Mesendoderm (in vitro differentiated cells): ENCODE measurements around the gene TFAP2A.
A peak's percentile ranks its signal among the peaks of the same experiment; 100 is the strongest.

ENCODE experiments used
- DNase-seq: peaks from one replicate; pipeline ENCODE4 v3.0.0; 2013
- H2AK5ac ChIP-seq: 2 replicates; pipeline ENCODE4 v1.6.1; 2013; ENCODE audit warnings: low read length, inconsistent platforms
- H2BK120ac ChIP-seq: 2 replicates; pipeline ENCODE4 v1.6.1; 2013; ENCODE audit warnings: low read depth, mild to moderate bottlenecking, low read length, moderate library complexity, mixed read lengths
- H2BK15ac ChIP-seq: replicated peaks from 2 replicates; pipeline ENCODE4 v1.6.1; 2013; ENCODE audit warnings: low read depth, mild to moderate bottlenecking, moderate library complexity
- H2BK5ac ChIP-seq: 2 replicates; pipeline ENCODE4 v1.6.1; 2013; ENCODE audit warnings: low read length, inconsistent platforms
- H3K18ac ChIP-seq: 2 replicates; pipeline ENCODE4 v1.6.1; 2013; ENCODE audit warnings: mild to moderate bottlenecking, low read length, mixed read lengths
- H3K23ac ChIP-seq: one replicate; pipeline ENCODE4 v1.6.1; 2013; ENCODE audit warnings: low read length
- H3K27ac ChIP-seq: 2 replicates; pipeline ENCODE4 v1.5.1; 2013; ENCODE audit warnings: low read depth, mild to moderate bottlenecking, inconsistent platforms, low read length, moderate library complexity
- H3K27me3 ChIP-seq: 2 replicates; pipeline ENCODE4 v1.6.1; 2013; ENCODE audit warnings: low read length, control low read depth, mild to moderate bottlenecking, inconsistent platforms; ENCODE audit not compliant: insufficient read depth, poor library complexity
- H3K36me3 ChIP-seq: 2 replicates; pipeline ENCODE4 v1.6.1; 2013; ENCODE audit warnings: low read length, inconsistent platforms; ENCODE audit not compliant: control insufficient read depth, insufficient read depth
- H3K4ac ChIP-seq: one replicate; pipeline ENCODE4 v1.6.1; 2013; ENCODE audit warnings: low read depth, mild to moderate bottlenecking, low read length, moderate library complexity
- H3K4me1 ChIP-seq: 2 replicates; pipeline ENCODE4 v1.6.1; 2013; ENCODE audit warnings: low read depth, low read length, inconsistent platforms; ENCODE audit not compliant: control insufficient read depth
- H3K4me2 ChIP-seq: 2 replicates; pipeline ENCODE4 v1.6.1; 2013; ENCODE audit warnings: low read length
- H3K4me3 ChIP-seq: 2 replicates; pipeline ENCODE4 v1.5.1; 2013; ENCODE audit warnings: mild to moderate bottlenecking, low read length
- H3K56ac ChIP-seq: one replicate; pipeline ENCODE4 v1.6.1; 2013; ENCODE audit warnings: low read length
- H3K79me1 ChIP-seq: 2 replicates; pipeline ENCODE4 v1.6.1; 2013; ENCODE audit warnings: low read length, inconsistent platforms
- H3K79me2 ChIP-seq: 2 replicates; pipeline ENCODE4 v1.6.1; 2013; ENCODE audit warnings: mild to moderate bottlenecking, low read length; ENCODE audit not compliant: control insufficient read depth, insufficient read depth
- H3K9ac ChIP-seq: 2 replicates; pipeline ENCODE4 v1.6.1; 2013; ENCODE audit warnings: low read length, inconsistent platforms
- H4K5ac ChIP-seq: one replicate; pipeline ENCODE4 v1.6.1; 2013; ENCODE audit warnings: low read length
- H4K8ac ChIP-seq: one replicate; pipeline ENCODE4 v1.6.1; 2013; ENCODE audit warnings: low read depth, mild to moderate bottlenecking, control low read depth, low read length, moderate library complexity
- WGBS: extraction: QIAGEN DNeasy Blood & Tissue Kit; methylation state at CpG from one replicate; pipeline ENCODE4 v1.1.7; 2013; ENCODE audit warnings: low lambda C conversion rate, missing lambda C conversion rate; ENCODE audit not compliant: insufficient coverage; ENCODE audit errors: extremely low coverage; 5-methylcytosine and 5-hydroxymethylcytosine counted together

TFAP2A gene

DNA sequence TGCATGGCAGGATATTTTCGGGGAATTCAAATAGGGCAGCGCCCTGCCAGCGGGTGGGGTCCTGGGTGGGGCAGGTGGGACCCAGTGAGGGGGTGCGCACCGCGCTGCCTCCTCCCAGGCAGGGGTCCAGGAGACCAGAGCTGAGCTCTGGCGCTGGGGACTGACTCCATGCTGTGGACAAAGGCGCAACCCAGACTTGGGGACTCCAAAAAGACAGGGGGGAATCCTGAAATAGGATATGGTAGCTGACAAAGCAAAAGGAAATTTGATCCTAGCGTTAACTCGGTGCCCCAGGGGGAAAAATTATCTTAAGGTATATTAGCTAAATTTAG is 23.6 kb downstream of the TFAP2A start:
- H3K4me3 ChIP-seq = no peak overlapping the region
- no peak overlapping the region for H2BK120ac ChIP-seq
- no peak overlapping the region for H2BK15ac ChIP-seq
- H3K79me1 ChIP-seq = no peaks in the 10 kb centered on the region
- no peaks in the 10 kb centered on the region for H3K79me2 ChIP-seq
- H3K4me1 ChIP-seq = peaks cover 10% of the 10 kb centered on the region
- H2BK5ac ChIP-seq = no peak overlapping the region
- H3K36me3 ChIP-seq = no peaks in the 10 kb centered on the region
- no peak overlapping the region for H2AK5ac ChIP-seq
- H3K23ac ChIP-seq = no peak overlapping the region
- no peak overlapping the region for H4K5ac ChIP-seq
- DNase-seq = no peak
- H3K56ac ChIP-seq = peak overlapping the region; percentile 85
- peak overlapping the region; percentile 16 for H3K9ac ChIP-seq
- peak overlapping the region; percentile 67 for H3K4me2 ChIP-seq
- H4K8ac ChIP-seq = no peak overlapping the region
- no peak overlapping the region for H3K4ac ChIP-seq
- H3K18ac ChIP-seq = peak overlapping the region; percentile 57
- H3K27me3 ChIP-seq = peaks cover 45% of the 10 kb centered on the region
- no peak overlapping the region for H3K27ac ChIP-seq
- WGBS = no CpG with 5 or more reads among the region's 10 CpGs

DNA sequence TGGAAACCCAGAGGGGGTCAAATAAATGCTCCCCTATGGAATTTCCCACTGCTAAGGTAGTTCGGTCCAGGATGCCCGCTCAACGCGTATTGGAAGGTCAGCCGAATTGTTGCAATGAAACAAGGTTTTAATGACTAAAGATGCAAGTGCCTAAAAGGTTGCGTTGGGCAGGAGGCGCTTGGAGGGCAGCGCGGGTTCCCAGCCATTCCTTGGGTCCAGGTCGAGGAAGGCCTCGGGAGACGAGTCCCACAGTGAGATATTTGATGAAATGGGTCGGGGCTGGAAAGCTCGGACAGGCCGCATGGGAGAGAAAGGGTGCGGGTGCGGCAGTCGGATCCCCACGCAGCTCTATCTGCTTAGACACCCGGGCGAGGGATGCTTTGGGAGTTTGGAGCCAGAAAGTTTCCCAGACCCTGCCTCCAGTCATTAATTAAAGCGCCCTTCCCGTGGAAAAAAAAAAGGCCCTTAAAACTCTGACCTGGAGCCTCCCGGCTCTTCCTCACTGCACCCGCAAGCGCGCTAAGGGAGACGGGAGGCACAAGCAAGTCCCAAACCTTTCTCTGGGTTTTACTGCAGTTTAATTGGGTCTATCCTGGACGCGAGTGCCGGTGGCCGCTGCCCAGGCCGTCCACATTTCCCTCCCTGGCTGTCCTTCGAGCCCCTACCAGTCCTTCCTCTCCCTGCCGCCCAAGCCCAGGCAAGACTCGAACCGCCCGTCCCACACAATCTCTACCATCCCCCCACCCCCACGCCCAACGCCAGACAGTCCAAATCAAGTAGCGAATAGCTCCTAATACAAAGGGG is 24.2 kb downstream of the TFAP2A start:
- Histone ChIP-seq H3K36me3 (no peaks in the 10 kb centered on the region), H2AK5ac (no peak overlapping the region), H3K4me2 (peak overlapping the region; percentile 67), H2BK15ac (no peak overlapping the region), H3K9ac (peak overlapping the region; percentile 57), H4K5ac (no peak overlapping the region), H3K79me2 (no peaks in the 10 kb centered on the region), H3K18ac (peak overlapping the region; percentile 57), H2BK120ac (no peak overlapping the region), H3K27ac (no peak overlapping the region), H3K27me3 (peaks cover 45% of the 10 kb centered on the region), H3K56ac (peak overlapping the region; percentile 85), H3K4ac (peak overlapping the region; percentile 2), H2BK5ac (no peak overlapping the region), H3K23ac (no peak overlapping the region), H4K8ac (no peak overlapping the region), H3K79me1 (no peaks in the 10 kb centered on the region), H3K4me3 (no peak overlapping the region), H3K4me1 (peaks cover 9% of the 10 kb centered on the region)
- DNase-seq = no peak
- WGBS = no CpG with 5 or more reads among the region's 41 CpGs

DNA sequence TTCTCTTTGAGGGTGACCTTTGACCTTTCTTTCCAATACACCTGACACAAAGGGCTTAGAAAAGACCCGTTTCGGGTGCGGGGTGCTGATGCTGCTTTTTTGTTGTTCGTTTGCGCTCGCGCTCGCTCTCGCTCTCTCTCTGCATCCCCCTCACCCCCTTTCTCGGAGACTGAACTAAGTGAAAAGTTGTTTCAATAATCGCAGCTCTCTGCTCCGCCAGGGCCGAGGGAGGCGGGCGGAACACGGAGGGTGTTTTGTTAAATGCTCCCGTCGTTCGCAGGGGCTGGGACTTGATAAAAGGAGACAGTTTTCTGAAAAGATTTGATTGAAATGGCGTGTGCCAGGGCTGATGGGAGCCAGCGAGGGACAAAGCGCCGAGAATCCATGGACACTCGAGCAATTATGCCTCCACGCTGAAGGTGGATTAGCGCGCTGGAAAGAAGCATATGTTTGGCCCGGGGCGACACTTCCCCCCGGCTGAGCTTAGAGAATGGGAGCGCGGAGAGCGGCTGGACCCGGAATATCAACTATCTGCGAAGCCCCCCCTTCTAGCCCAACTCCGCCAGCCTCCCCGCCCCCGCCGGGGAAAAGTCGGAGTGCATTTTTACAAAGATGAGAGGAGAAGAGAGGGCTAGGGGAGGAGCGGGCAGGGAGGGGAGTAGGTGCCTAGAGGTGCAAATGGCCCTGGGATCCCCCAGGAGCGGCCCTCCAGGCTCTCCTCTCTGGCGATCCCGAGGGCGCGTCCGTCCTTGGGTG is 25.0 kb downstream of the TFAP2A start:
- DNase-seq = no peak
- H3K4ac ChIP-seq = no peak overlapping the region
- H3K23ac ChIP-seq = no peak overlapping the region
- H4K8ac ChIP-seq = no peak overlapping the region
- H2BK15ac ChIP-seq = no peak overlapping the region
- H2BK5ac ChIP-seq = no peak overlapping the region
- H3K79me2 ChIP-seq = no peaks in the 10 kb centered on the region
- no peaks in the 10 kb centered on the region for H3K36me3 ChIP-seq
- no peak overlapping the region for H4K5ac ChIP-seq
- H3K79me1 ChIP-seq = no peaks in the 10 kb centered on the region
- no peak overlapping the region for H2AK5ac ChIP-seq
- H3K18ac ChIP-seq = peak overlapping the region; percentile 1
- H3K27me3 ChIP-seq = peaks cover 47% of the 10 kb centered on the region
- no peak overlapping the region for H2BK120ac ChIP-seq
- no peak overlapping the region for H3K27ac ChIP-seq
- no CpG with 5 or more reads among the region's 47 CpGs for WGBS
- peak overlapping the region; percentile 67 for H3K4me2 ChIP-seq
- peaks cover 7% of the 10 kb centered on the region for H3K4me1 ChIP-seq
- H3K9ac ChIP-seq = peak overlapping the region; percentile 26
- H3K56ac ChIP-seq = peak overlapping the region; percentile 85
- no peak overlapping the region for H3K4me3 ChIP-seq

DNA sequence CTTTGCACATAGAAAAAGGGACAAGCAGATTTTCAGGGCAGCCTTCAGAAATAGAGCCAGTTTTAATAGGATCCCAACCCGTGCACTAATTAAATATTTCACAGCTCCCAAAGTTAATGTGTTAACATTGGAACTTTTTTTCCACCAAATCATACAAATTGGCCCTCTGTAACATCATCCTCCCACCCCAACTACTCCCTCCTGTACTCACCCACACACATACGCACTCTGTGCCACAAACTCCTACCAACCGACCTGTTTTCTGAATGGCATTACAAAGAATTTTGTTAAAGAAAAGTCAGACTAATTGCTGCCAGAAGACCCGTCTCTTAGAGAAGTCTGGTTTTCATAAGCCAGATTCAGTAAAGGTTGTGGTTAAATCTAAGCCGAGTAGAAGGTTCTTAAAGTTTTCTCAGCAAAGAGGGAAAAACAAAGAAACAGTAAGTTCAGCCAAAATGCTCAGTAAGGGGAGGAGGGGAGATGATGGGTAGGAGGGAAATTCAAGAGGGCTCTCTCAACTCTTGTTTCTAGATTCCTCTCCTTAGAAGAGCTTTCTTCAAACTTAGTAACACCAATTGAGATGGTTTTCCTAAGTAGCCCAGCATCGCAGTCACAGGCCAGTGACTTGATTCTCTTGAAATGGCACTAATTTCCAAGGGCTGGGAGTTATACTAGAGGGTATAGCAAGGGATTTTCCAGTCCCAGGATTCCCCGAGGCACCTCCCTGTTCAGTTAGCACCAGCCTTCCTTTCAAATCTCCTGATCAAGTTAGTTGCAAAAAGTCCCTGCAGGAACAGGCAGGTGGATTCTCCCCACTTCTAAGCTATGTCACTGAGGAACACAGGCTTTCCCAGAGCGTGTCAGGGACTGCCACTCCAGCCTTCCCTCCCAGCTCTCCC is 27.9 kb downstream of the TFAP2A start:
- Histone ChIP-seq H2BK5ac (no peak overlapping the region), H4K5ac (no peak overlapping the region), H2AK5ac (no peak overlapping the region), H3K4me2 (no peak overlapping the region), H3K27me3 (peaks cover 63% of the 10 kb centered on the region), H3K9ac (no peak overlapping the region), H3K27ac (no peak overlapping the region), H4K8ac (no peak overlapping the region), H3K36me3 (no peaks in the 10 kb centered on the region), H3K23ac (no peak overlapping the region), H2BK15ac (no peak overlapping the region), H3K79me1 (no peaks in the 10 kb centered on the region), H3K18ac (no peak overlapping the region), H3K4ac (no peak overlapping the region), H3K79me2 (no peaks in the 10 kb centered on the region), H2BK120ac (no peak overlapping the region), H3K4me1 (peaks cover 1% of the 10 kb centered on the region), H3K4me3 (no peak overlapping the region), H3K56ac (no peak overlapping the region)
- no peak for DNase-seq
- no CpG with 5 or more reads among the region's 8 CpGs for WGBS

DNA sequence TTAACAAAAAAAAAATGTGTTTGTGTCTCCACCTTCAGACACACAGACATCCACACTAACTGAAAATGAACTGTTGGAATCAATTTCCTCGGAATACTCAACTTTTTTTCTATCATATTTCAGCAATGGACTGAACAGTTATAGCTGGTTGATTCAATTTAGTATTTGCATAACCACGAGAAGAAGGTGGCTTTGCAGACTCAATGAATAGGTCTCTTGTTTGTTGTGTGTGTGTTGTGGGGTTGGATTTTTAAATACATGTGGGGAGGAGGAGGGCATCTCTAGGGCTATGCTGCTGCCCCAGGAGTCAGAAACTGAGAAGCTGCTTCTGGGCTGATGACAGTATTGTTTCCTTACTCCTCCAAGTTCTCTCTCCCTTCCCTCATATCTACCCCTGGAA is 28.7 kb downstream of the TFAP2A start:
- Histone ChIP-seq H3K18ac (no peak overlapping the region), H3K36me3 (no peaks in the 10 kb centered on the region), H3K23ac (no peak overlapping the region), H2AK5ac (no peak overlapping the region), H4K8ac (no peak overlapping the region), H3K4ac (no peak overlapping the region), H3K56ac (no peak overlapping the region), H3K79me1 (no peaks in the 10 kb centered on the region), H2BK5ac (no peak overlapping the region), H3K4me2 (no peak overlapping the region), H2BK15ac (no peak overlapping the region), H4K5ac (no peak overlapping the region), H3K4me3 (no peak overlapping the region), H3K9ac (no peak overlapping the region), H3K27me3 (peaks cover 64% of the 10 kb centered on the region), H3K4me1 (no peaks in the 10 kb centered on the region), H3K79me2 (no peaks in the 10 kb centered on the region), H3K27ac (no peak overlapping the region), H2BK120ac (no peak overlapping the region)
- DNase-seq = no peak
- WGBS = no CpG with 5 or more reads among the region's 2 CpGs
